ENCODE measurements around the gene CDH1. TPM values are rescaled to one million over a fixed set of nuclear protein-coding genes. Genes with fewer than 3 reads are reported as not detected.
"Not testable (repeated sequence)": the region's sequence is repeated elsewhere in the genome, so short reads cannot be mapped to it uniquely, and the experiment has no call there.

Gene CDH1
- total and polyA plus RNA-seq, 2 donors: 15.7 to 35.2 TPM

GRCh38 chr16:68779891-68780290 is 42.8 kb downstream of the CDH1 start:
- H3K4me3 ChIP-seq (ENCODE audit: low read depth, low read length): no peak overlapping the region
- 85% methylated on average over 4 of the region's 4 CpGs for WGBS
- H3K4me1 ChIP-seq (ENCODE audit: insufficient read depth): no peaks in the 10 kb centered on the region
- no peak for DNase-seq (ENCODE audit: extremely low spot score)
- H3K27ac ChIP-seq (ENCODE audit: low read depth): no peak overlapping the region
- H3K36me3 ChIP-seq (ENCODE audit: insufficient read depth): no peaks in the 10 kb centered on the region

GRCh38 chr16:68781784-68782183 is 44.7 kb downstream of the CDH1 start:
- H3K27ac ChIP-seq (ENCODE audit: low read depth): no peak overlapping the region

GRCh38 chr16:68782198-68783174 is 45.4 kb downstream of the CDH1 start:
- WGBS: 85% methylated on average over 16 of the region's 16 CpGs
- no peak overlapping the region for H3K27ac ChIP-seq (ENCODE audit: low read depth)
- H3K4me3 ChIP-seq (ENCODE audit: low read depth, low read length): no peak overlapping the region
- no peaks in the 10 kb centered on the region for H3K4me1 ChIP-seq (ENCODE audit: insufficient read depth)
- H3K36me3 ChIP-seq (ENCODE audit: insufficient read depth): no peaks in the 10 kb centered on the region
- no peak for DNase-seq (ENCODE audit: extremely low spot score)

More at GRCh38 chr16:68781784-68782183, 44.7 kb downstream of the CDH1 start:
- Histone ChIP-seq H3K4me3 (ENCODE audit: low read depth, low read length) (no peak overlapping the region), H3K4me1 (ENCODE audit: insufficient read depth) (no peaks in the 10 kb centered on the region), H3K36me3 (ENCODE audit: insufficient read depth) (no peaks in the 10 kb centered on the region)
- no peak for DNase-seq (ENCODE audit: extremely low spot score)
- WGBS: 73% methylated on average over 1 of the region's 1 CpG

GRCh38 chr16:68784226-68784625 is 47.1 kb downstream of the CDH1 start:
- H3K27ac ChIP-seq (ENCODE audit: low read depth): no peak overlapping the region
- 82% methylated on average over 5 of the region's 5 CpGs for WGBS
- no peak overlapping the region for H3K4me3 ChIP-seq (ENCODE audit: low read depth, low read length)
- DNase-seq (ENCODE audit: extremely low spot score): no peak
- H3K4me1 ChIP-seq (ENCODE audit: insufficient read depth): no peaks in the 10 kb centered on the region
- no peaks in the 10 kb centered on the region for H3K36me3 ChIP-seq (ENCODE audit: insufficient read depth)

GRCh38 chr16:68784721-68785120 is 47.6 kb downstream of the CDH1 start:
- H3K27ac ChIP-seq (ENCODE audit: low read depth): no peak overlapping the region
- WGBS: 93% methylated on average over 2 of the region's 2 CpGs
- no peak for DNase-seq (ENCODE audit: extremely low spot score)

GRCh38 chr16:68785715-68786114 is 48.6 kb downstream of the CDH1 start:
- no peak overlapping the region for H3K4me3 ChIP-seq (ENCODE audit: low read depth, low read length)
- DNase-seq (ENCODE audit: extremely low spot score): no peak
- no peaks in the 10 kb centered on the region for H3K36me3 ChIP-seq (ENCODE audit: insufficient read depth)
- WGBS: 91% methylated on average over 3 of the region's 3 CpGs
- no peak overlapping the region for H3K27ac ChIP-seq (ENCODE audit: low read depth)
- H3K4me1 ChIP-seq (ENCODE audit: insufficient read depth): no peaks in the 10 kb centered on the region

More at GRCh38 chr16:68784721-68785120, 47.6 kb downstream of the CDH1 start:
- no peaks in the 10 kb centered on the region for H3K36me3 ChIP-seq (ENCODE audit: insufficient read depth)
- no peaks in the 10 kb centered on the region for H3K4me1 ChIP-seq (ENCODE audit: insufficient read depth)
- H3K4me3 ChIP-seq (ENCODE audit: low read depth, low read length): no peak overlapping the region

GRCh38 chr16:68786685-68787418 is 49.8 kb downstream of the CDH1 start:
- WGBS: 40% methylated on average over 7 of the region's 7 CpGs
- no peaks in the 10 kb centered on the region for H3K36me3 ChIP-seq (ENCODE audit: insufficient read depth)
- no peak overlapping the region for H3K27ac ChIP-seq (ENCODE audit: low read depth)
- H3K4me3 ChIP-seq (ENCODE audit: low read depth, low read length): no peak overlapping the region
- DNase-seq (ENCODE audit: extremely low spot score): no peak
- no peaks in the 10 kb centered on the region for H3K4me1 ChIP-seq (ENCODE audit: insufficient read depth)

- not testable (repeated sequence) for H3K4me3 ChIP-seq (ENCODE audit: low read depth, low read length); H3K27ac ChIP-seq (ENCODE audit: low read depth); DNase-seq (ENCODE audit: extremely low spot score); H3K36me3 ChIP-seq (ENCODE audit: insufficient read depth); H3K4me1 ChIP-seq (ENCODE audit: insufficient read depth)
- whole genome bisulfite sequencing: 89% methylated on average over 1 of the region's 1 CpG
These were observed 50.3 kb downstream of the CDH1 start for GRCh38 chr16:68787419-68787807.

- WGBS: 73% methylated on average over 9 of the region's 9 CpGs
These were observed 53.2 kb downstream of the CDH1 start for GRCh38 chr16:68790130-68790761.

GRCh38 chr16:68790944-68791343 is 53.9 kb downstream of the CDH1 start:
- Histone ChIP-seq H3K4me1 (ENCODE audit: insufficient read depth) (no peaks in the 10 kb centered on the region), H3K36me3 (ENCODE audit: insufficient read depth) (no peaks in the 10 kb centered on the region), H3K27ac (ENCODE audit: low read depth) (no peak overlapping the region), H3K4me3 (ENCODE audit: low read depth, low read length) (no peak overlapping the region)
- 83% methylated on average over 4 of the region's 4 CpGs for WGBS
- no peak for DNase-seq (ENCODE audit: extremely low spot score)

More at GRCh38 chr16:68790130-68790761, 53.2 kb downstream of the CDH1 start:
- H3K36me3 ChIP-seq (ENCODE audit: insufficient read depth): no peaks in the 10 kb centered on the region
- no peak for DNase-seq (ENCODE audit: extremely low spot score)
- no peak overlapping the region for H3K27ac ChIP-seq (ENCODE audit: low read depth)
- H3K4me3 ChIP-seq (ENCODE audit: low read depth, low read length): no peak overlapping the region
- no peaks in the 10 kb centered on the region for H3K4me1 ChIP-seq (ENCODE audit: insufficient read depth)

- no peak overlapping the region for H3K4me3 ChIP-seq (ENCODE audit: low read depth, low read length)
- H3K27ac ChIP-seq (ENCODE audit: low read depth): no peak overlapping the region
- no peaks in the 10 kb centered on the region for H3K36me3 ChIP-seq (ENCODE audit: insufficient read depth)
- no peaks in the 10 kb centered on the region for H3K4me1 ChIP-seq (ENCODE audit: insufficient read depth)
- WGBS: 66% methylated on average over 20 of the region's 20 CpGs
- no peak for DNase-seq (ENCODE audit: extremely low spot score)
These were observed 55.6 kb downstream of the CDH1 start for GRCh38 chr16:68792465-68793324.

- H3K27ac ChIP-seq (ENCODE audit: low read depth): no peak overlapping the region
These were observed 56.3 kb downstream of the CDH1 start for GRCh38 chr16:68793401-68793857.

GRCh38 chr16:68798398-68798797 is 61.3 kb downstream of the CDH1 start:
- H3K4me1 ChIP-seq (ENCODE audit: insufficient read depth): no peaks in the 10 kb centered on the region
- WGBS: 83% methylated on average over 2 of the region's 2 CpGs
- DNase-seq (ENCODE audit: extremely low spot score): no peak
- H3K36me3 ChIP-seq (ENCODE audit: insufficient read depth): no peaks in the 10 kb centered on the region
- no peak overlapping the region for H3K4me3 ChIP-seq (ENCODE audit: low read depth, low read length)
- H3K27ac ChIP-seq (ENCODE audit: low read depth): no peak overlapping the region

More at GRCh38 chr16:68793401-68793857, 56.3 kb downstream of the CDH1 start:
- no peak overlapping the region for H3K4me3 ChIP-seq (ENCODE audit: low read depth, low read length)
- H3K4me1 ChIP-seq (ENCODE audit: insufficient read depth): no peaks in the 10 kb centered on the region
- no peaks in the 10 kb centered on the region for H3K36me3 ChIP-seq (ENCODE audit: insufficient read depth)
- WGBS: 97% methylated on average over 8 of the region's 8 CpGs
- no peak for DNase-seq (ENCODE audit: extremely low spot score)
